RWPE1 (cell line): ENCODE data around the gene GJD4.

Experiments
- CTCF ChIA-PET: fragments of 350-600 bp; sonication (Branson Sonifier 250); formaldehyde crosslinking; extraction: SDS; loops from one replicate; lab custom pipeline; 2021; lab: Yijun Ruan, JAX
- POLR2A ChIA-PET: fragments of 400-600 bp; formaldehyde crosslinking; extraction: SDS; loops from one replicate; lab custom pipeline; 2020; ENCODE audit warnings: antibody characterized with exemption; ENCODE audit not compliant: low non-redundant PET; lab: Yijun Ruan, JAX
- DNase-seq: peaks from one replicate; pipeline ENCODE4 v3.0.0; 2012; ENCODE audit warnings: low spot score
- H3K27ac ChIP-seq: fragments of 450-650 bp; 2 replicates; pipeline ENCODE4 v1.5.1; 2017
- TF ChIP-seq, protein P1 (sequence below): fragments of 450-650 bp; conservative IDR thresholded peaks from 2 replicates; pipeline ENCODE4 v1.5.1; 2017; ENCODE audit warnings: low read depth, mild to moderate bottlenecking

The GJD4 gene

DNA sequence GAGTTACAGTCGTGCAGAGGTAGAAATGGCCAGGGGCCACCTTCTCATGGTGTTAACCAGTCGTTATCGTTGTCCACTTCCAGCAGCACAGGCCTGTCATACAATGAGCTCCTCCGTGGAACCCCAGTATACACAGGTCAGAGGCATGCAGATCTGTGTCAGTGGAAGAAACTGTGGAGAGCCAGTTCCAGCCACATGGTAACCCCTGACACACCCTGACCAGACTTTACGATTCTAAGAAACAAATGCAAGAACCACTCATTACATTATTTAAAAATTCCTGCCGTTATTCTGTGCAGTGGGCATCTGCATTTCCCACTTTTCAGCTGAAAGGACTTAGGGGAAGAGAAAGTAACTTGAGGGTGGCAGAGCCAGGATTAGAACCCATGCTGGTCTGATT lies 23.5 kb upstream of the GJD4 start:
- POLR2A ChIA-PET: no interaction called here

GRCh38 chr10:35584946-35585345 lies 20.2 kb upstream of the GJD4 start:
- H3K27ac ChIP-seq: no peak overlapping the region
- DNase-seq: no peak
- TF ChIP-seq, protein P1, sequence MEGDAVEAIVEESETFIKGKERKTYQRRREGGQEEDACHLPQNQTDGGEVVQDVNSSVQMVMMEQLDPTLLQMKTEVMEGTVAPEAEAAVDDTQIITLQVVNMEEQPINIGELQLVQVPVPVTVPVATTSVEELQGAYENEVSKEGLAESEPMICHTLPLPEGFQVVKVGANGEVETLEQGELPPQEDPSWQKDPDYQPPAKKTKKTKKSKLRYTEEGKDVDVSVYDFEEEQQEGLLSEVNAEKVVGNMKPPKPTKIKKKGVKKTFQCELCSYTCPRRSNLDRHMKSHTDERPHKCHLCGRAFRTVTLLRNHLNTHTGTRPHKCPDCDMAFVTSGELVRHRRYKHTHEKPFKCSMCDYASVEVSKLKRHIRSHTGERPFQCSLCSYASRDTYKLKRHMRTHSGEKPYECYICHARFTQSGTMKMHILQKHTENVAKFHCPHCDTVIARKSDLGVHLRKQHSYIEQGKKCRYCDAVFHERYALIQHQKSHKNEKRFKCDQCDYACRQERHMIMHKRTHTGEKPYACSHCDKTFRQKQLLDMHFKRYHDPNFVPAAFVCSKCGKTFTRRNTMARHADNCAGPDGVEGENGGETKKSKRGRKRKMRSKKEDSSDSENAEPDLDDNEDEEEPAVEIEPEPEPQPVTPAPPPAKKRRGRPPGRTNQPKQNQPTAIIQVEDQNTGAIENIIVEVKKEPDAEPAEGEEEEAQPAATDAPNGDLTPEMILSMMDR: no peak
- ChIA-PET POLR2A (no interaction called here), CTCF (no interaction called here)

More for the DNA sequence above, 23.5 kb upstream of the GJD4 start:
- no peak overlapping the region for H3K27ac ChIP-seq
- CTCF ChIA-PET: no interaction called here
- no peak for DNase-seq
- TF ChIP-seq, protein P1: no peak

- no peak for DNase-seq
- CTCF ChIA-PET: no interaction called here
- TF ChIP-seq, protein P1: no peak
- POLR2A ChIA-PET: interaction anchor here (0.5 kb wide), 1 partner anchor 7 kb away, joined by 3 read pairs; no protein-coding TSS in a partner anchor
- H3K27ac ChIP-seq: no peak overlapping the region
Measured at GRCh38 chr10:35585356-35585755, 19.8 kb upstream of the GJD4 start.

DNA sequence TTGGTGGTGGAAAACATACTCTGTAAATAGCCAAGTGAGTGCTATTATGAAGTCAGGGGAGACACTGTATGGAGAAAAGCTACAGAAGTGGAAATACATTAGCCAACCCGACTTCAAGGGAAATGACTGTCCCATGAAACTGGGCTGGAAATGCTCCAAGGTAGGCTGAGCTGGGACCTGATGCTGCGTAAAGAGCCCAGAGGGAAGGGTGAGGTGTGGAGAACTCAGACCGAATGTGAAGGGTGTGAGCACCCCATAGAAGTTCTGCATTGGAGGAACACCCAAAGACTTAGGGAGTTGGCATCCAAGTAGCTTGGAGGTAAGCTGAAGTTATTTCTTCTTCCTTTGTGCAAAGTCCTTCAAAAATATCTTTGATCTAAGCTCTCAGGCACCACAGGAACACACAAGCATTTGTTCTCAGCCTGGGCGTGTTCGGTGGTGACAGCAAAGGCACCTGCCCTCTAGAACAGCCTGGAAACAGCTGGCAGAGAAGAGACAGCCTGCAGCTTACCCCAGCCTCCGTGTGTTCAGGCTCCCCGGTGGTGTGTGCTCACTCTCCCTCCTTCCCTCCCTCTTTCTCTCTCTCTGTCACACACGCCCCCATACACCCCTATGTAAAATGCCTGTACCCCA lies 19.1 kb upstream of the GJD4 start:
- POLR2A ChIA-PET: interaction anchor here (0.5 kb wide), 1 partner anchor 8 kb away, joined by 3 read pairs; no protein-coding TSS in a partner anchor
- no peak for DNase-seq
- no peak overlapping the region for H3K27ac ChIP-seq
- CTCF ChIA-PET: no interaction called here
- TF ChIP-seq, protein P1: no peak

- no peak for DNase-seq
- POLR2A ChIA-PET: no interaction called here
- no peak overlapping the region for H3K27ac ChIP-seq
- TF ChIP-seq, protein P1: no peak
- CTCF ChIA-PET: no interaction called here
Measured at GRCh38 chr10:35588836-35589235, 16.3 kb upstream of the GJD4 start.

DNA sequence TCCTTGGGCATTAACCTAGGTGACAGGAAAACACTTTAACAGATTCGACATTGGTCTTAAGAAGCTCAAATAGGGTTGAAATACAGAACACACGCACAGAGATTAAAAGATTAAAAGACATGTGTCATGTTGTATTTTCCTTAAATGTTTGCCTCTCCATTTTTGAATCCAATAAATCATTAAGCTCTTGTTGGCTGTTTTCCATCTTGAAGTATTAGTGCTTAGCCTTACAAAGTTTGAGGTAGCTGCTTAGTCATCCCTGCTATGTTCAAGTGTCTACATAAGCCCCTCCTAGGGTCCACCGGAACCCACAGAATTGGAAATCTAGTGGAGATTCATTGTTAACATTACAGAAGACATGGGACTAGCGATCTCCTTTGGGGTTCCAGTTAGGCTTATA lies 12.7 kb upstream of the GJD4 start:
- ChIA-PET CTCF (interaction anchor here (0.6 kb wide), 1 partner anchor 41 kb away, joined by 4 read pairs; no protein-coding TSS in a partner anchor), POLR2A (no interaction called here)
- TF ChIP-seq, protein P1: no peak
- no peak for DNase-seq
- no peak overlapping the region for H3K27ac ChIP-seq
